AML-193 (cell line): ENCODE results near the gene SGTA.
"Not testable (repeated sequence)": the region's sequence is repeated elsewhere in the genome, so short reads cannot be mapped to it uniquely, and the experiment has no call there.

Experiments
- DNase-seq, 2 experiments: peaks; one replicate each; lab custom pipeline; 2025; lab: John Stamatoyannopoulos, UW

The SGTA gene, protein sequence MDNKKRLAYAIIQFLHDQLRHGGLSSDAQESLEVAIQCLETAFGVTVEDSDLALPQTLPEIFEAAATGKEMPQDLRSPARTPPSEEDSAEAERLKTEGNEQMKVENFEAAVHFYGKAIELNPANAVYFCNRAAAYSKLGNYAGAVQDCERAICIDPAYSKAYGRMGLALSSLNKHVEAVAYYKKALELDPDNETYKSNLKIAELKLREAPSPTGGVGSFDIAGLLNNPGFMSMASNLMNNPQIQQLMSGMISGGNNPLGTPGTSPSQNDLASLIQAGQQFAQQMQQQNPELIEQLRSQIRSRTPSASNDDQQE

GRCh38 chr19:2782936-2783780, at the start of gene SGTA:
SGTA (minus strand) TSS chr19:2783273; CDS start chr19:2769068, 14,205 bp downstream.
- peak; percentile 98 to 99 for DNase-seq

GRCh38 chr19:2827840-2828489, 44.9 kb upstream of the SGTA start:
- no peak for DNase-seq

DNA sequence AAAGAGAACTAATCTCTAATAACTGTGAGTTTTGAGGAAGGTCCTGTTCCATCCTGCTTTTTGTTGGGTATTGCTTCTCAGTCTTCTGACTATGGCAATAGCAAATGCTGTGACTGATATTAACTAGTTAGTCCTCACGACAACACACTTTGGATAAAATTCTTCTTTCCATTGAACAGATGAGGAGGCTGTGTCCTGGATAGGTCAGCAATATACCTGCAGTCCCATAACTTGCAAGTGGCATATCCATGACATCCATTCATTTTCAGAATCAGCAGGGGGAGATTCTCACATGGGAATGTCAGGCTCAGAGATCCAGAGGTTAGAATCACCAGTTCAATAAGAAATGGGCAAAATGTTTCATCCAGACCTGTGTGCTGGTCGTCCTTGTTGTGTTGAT, 43.9 kb upstream of the SGTA start:
- no peak for DNase-seq

GRCh38 chr19:2824129-2824528, 41.1 kb upstream of the SGTA start:
- DNase-seq, result no peak

DNA sequence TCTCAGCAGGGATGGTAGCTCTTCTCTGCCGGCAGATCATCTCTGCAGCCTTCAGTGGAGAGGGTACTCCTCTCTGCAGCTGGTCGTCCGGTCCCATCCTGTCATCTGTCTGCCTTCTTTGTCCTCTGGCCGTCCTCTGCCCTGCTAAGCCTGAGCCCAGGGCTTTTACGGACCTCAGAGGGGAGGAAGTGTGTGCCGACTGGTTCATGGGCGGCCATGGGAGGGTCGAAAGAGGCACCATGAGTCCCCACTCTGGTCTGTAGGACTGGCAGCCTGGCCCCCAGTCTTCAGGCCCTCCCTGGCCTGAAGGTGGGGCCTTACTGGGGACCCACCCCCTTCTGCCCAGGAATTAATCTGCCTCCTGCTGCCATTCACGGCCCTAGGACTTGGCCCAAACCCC, 40.6 kb upstream of the SGTA start:
- no peak for DNase-seq

GRCh38 chr19:2822846-2823245, 39.8 kb upstream of the SGTA start:
- no peak for DNase-seq

GRCh38 chr19:2820112-2820702, 37.1 kb upstream of the SGTA start:
- no peak for DNase-seq

DNA sequence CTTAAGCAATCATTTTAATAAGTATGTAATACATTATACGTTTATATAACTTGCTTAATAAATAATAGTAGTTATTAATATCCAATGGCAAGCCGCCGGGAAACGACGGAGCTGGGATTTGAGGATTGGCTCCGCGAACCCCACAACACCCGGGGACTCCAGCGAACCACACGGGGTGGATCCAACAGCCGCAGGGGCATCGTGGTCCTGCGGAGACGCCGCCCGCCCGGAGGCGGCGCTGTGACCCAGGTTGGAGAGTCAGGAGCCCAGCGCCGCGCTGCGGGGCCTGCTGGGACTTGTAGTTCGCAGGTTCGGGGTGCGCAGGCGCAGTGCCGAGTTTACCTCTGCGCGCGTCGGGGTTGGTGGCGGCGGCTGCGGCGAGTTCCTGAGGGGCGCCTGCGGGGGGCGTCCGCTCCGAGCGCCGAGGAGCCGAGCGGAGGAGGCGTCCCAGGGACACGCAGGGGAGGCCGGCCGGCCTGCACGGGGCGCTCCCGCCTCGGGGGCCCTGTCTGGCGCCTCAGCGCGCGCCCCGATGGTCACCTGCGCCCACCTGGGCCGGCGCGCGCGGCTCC, 36.6 kb upstream of the SGTA start, which contains the start of gene ZNF554:
Gene ZNF554, plus strand, starts transcription at position 329 of the 572 bp plus-strand sequence. Its CDS starts 204 bp downstream, at position 533.
- peak; percentile 89 to 90 for DNase-seq

DNA sequence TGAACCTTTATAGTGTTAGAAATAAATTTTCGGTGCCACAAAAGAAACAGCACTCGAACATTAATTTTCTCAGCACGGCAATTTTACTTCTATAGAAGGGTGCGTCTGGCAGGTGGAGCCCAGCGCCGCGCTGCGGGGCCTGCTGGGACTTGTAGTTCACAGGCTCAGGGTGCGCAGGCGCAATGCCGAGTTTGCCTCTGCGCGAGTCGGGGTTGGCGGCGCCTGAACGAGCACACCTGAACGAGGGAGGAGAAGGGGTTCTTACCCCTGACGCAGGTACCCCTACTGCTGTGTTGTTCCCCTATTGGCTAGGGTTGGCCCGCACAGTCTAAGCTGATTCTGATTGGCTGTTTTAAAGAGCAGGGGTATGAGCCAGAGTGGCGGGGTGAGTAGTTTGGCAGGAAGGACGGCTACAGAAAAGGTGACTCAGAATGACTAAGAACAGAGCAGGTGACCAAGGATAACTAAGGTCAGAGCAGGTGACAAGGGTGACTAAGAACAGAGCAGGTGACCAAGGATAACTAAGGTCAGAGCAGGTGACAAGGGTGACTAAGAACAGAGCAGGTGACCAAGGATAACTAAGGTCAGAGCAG, 34.3 kb upstream of the SGTA start:
- DNase-seq, result not testable (repeated sequence)

- DNase-seq, result no peak
These were observed 33.6 kb upstream of the SGTA start for GRCh38 chr19:2816641-2817040.

DNA sequence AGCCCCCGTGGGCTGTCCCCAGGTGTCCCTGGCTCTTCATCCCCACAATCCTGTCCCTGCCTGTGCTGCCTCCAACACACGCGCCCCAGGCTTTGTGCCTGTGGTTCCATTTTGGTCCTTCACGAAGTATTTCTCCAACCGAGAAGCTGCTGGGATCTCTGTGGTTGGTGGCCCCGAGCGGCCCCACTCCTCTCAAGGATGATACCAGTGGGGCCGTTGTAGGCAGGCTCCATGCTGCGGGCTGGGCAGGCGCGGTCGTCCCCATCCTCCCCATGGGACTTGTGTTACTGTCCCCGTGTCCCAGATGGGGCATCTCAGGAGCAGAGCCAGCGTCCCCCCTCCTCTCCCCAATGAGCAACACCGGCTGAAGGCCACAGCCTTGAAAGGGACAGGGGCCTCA, 32.9 kb upstream of the SGTA start:
- no peak for DNase-seq

GRCh38 chr19:2815191-2815614, 32.1 kb upstream of the SGTA start:
- no peak for DNase-seq

DNA sequence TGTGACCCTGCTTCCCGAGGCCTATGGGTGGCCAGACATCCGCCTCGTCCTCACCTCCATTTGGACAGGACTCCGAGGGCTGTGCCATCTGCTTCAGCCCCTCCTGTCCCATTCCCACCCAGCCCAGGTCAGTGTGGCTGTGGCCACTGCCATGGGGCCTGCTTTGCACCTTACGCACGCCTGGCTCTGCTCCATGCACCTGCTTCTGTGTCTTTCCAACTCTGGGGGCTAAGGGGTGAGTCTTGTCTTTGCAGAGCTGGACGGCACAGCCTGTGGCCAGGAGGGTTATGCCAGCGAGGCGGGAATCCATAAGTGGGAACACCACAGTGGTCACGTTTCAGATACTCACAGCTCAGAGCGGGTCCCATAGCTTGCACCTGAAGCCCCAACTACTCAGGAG, 31.4 kb upstream of the SGTA start:
- no peak for DNase-seq

DNA sequence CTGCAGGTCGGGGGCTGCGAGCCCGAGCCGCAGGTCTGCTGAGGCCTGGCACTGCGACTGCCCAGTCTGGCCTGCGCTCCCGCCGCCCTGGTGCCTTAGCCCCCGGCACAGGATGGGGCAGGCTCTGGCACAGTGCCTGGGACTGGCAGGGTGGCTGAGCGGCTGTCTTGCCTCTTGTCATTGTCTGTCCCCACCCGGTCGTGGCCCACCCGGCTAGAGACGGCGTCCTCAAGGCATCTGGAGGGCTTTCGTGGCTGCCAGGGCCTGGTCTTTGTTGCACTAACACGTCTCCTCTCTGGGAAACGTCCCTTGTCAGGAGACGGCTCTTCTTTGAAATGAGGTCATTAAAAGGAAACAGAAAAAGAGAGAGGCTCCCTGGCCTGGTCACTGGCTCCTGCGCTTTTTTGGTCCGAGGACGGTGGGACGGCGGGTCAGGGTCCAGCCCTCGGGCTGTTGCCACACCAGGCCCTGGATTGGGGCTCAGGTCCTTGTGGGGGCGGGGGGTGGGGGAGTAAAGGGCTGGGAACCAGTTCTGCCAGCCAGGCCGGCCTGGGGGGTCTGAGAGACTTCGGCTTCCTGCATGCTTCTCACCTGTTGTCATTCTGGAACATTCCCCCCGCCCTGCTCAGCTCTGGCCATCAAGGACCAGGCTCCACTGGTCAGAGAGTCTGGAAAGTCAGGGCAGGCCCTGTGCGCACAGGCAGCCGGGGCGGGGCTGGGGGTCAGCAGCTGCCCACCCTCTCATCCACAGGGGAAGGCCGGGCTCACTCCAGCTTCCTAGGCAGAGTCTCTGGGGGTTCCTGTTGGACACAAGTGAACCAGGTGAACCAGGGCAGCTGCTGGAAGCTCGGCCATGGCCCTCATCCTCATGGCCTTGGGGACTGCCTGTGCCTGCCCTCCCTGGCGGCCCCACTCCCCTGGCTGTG, 30.4 kb upstream of the SGTA start:
- DNase-seq, result no peak

DNA sequence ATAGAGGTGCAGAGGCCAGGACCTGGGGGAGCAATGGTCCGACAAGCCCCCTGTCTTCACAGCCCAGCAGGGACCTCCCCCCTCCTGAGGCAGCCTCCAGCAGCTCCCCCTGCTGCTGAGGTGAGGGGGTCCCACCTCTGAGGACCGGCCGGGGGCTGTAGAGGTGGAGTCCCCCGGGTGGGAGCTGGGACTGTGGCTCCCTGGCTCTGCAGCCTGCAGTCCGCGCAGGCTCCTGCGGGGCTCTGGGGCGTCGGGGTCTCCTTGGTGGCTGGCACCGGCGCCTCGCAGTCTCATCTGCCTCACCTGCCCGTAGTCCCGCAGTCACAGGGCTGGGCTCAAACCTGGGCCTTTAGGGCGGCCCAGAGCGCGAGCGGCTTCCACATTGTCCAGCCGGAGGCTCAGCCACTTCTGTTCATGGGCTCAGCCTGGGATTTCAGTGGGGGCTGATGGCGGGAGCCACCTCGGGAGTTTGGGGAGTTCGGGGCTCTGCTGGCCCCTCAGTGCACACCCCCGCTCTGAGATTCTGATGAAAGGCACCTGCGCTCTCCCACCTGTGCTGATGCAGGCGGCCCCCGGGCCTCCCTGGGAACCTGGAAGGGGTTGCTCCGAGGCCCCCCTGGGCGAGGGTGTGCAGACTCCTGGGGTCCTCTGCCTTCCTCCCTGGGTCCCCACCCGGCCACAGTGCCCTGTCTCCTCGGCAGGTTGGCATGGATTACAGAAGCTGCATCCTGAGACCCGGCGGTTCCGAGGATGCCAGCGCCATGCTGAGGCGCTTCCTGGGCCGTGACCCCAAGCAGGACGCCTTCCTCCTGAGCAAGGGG, 29.6 kb upstream of the SGTA start:
- no peak for DNase-seq

DNA sequence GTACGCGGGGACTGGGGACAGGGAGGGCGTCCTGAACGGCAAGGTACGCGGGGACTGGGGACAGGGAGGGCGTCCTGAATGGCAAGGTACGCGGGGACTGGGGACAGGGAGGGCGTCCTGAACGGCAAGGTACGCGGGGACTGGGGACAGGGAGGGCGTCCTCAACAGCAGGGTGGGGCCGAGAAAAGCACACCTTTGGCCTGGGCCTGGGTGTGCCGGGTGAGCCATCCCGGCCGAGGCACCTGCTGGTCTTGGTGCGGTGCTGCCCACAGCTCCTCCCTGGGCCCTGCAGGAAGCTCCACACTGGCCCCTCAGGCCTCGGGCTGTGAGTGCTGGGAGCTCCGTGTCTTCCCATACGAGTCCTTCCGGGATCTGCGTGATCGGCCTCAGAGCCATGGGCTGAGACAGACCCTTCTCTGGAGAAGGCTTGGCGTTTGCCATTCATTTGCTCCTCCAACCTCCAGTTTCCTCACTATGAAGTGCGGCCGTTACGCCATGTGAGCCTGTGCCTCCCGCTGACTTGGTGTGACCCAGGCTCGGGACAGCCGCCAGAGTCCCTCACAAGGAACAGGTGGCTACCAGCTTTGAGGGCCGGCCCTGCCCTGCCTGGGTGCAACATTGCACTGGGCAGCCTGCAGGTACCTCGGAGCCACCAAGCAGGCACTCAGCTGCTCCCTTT, 28.8 kb upstream of the SGTA start:
- DNase-seq, result no peak

DNA sequence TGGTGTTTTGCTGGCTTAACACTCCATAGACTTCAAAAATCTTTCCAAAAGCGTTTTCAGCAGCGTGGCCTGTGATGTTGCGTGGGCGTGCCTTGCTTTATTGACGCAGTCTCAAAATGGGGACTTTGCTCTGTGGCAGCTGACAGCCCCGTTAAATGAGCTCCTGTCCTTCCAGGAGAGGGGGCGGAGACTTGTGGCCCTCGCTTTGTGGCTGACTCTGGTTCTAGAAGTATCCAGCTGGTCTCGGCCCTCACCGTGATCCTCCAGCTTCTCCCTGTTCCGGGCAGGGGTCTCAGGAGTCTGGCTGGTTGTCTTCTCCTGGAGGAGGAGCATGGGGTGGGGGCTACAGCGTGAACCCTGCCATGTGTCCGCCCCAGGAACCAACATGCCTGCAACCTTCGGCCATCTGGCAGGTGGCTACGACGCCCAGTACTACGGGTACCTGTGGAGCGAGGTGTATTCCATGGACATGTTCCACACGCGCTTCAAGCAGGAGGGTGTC, 28.2 kb upstream of the SGTA start:
- DNase-seq, result no peak
